ENCODE data around the gene PDZRN3. TPM values are rescaled to one million over a fixed set of nuclear protein-coding genes. Genes with fewer than 3 reads are reported as not detected.

Gene PDZRN3
- total and polyA plus RNA-seq, 2 donors (not counting 3 experiments of a cell fraction or from before 2014, with no cell fraction given) = not detected

- H3K9me3 ChIP-seq (replicated peaks; ENCODE audit: control insufficient read depth, insufficient read depth, low read length) = no peaks in the 10 kb centered on the region
- H3K36me3 ChIP-seq (ENCODE audit: control insufficient read depth in 2 of 2, extremely low read depth in 1 of 2, insufficient read depth in 2 of 2, low read length in 2 of 2) = no peaks in the 10 kb centered on the region
- no peak overlapping the region for H3K4me3 ChIP-seq (replicated peaks in 1 of 3; ENCODE audit: insufficient read depth in 1 of 3, low read depth in 1 of 3, low read length in 3 of 3)
- H2AFZ ChIP-seq (ENCODE audit: low read depth, low read length) = no peak overlapping the region
- no peaks in the 10 kb centered on the region for H4K20me1 ChIP-seq (replicated peaks; ENCODE audit: control insufficient read depth, extremely low read depth, insufficient read depth, low read length)
- DNase-seq (ENCODE audit: low read depth, low spot score) (no peak), FAIRE-seq (no peak)
- dilution Hi-C loops (cut with MboI; ENCODE audit: extremely low pct_ligation_motif_present, low sequenced_read_pairs) (no loop called here), intact Hi-C loops (cut with micrococcal nuclease) (no loop called here)
- H3K9ac ChIP-seq (replicated peaks; ENCODE audit: extremely low read depth, insufficient read depth, low read length) = no peak overlapping the region
- H3K27me3 ChIP-seq (ENCODE audit: control insufficient read depth in 2 of 2, insufficient read depth in 2 of 2, low read length in 2 of 2) = no peaks in the 10 kb centered on the region
- no peaks in the 10 kb centered on the region for H3K9me1 ChIP-seq (replicated peaks; ENCODE audit: control insufficient read depth, extremely low read depth, insufficient read depth, low read length)
- H3K4me2 ChIP-seq (ENCODE audit: insufficient read depth, low read length) = no peak overlapping the region
- ChIA-PET POLR2A (no interaction called here), CTCF (no interaction called here)
- no peak overlapping the region for H3K27ac ChIP-seq (ENCODE audit: insufficient read depth, low read depth, low read length)
- no peaks in the 10 kb centered on the region for H3K79me2 ChIP-seq (ENCODE audit: control insufficient read depth, insufficient read depth, low read length)
- no peaks in the 10 kb centered on the region for H3K4me1 ChIP-seq (ENCODE audit: control insufficient read depth, extremely low read depth, insufficient read depth, low read length)
- BruUV-seq (replicated peaks) = no TSS peak
- TF ChIP-seq CTCF (IDR thresholded peaks at IDR 0.05; ENCODE audit: extremely low read depth in 1 of 2, insufficient read depth in 1 of 2, low read depth in 1 of 2, low read length in 2 of 2) = no peak
- no peak for TF ChIP-seq FOS (IDR thresholded peaks at IDR 0.05; ENCODE audit: borderline replicate concordance, insufficient read depth, low read length)
- TF ChIP-seq GATA2 (IDR thresholded peaks at IDR 0.05; ENCODE audit: insufficient read depth, insufficient read length, low read depth, low read length) = no peak
Measured at GRCh38 chr3:73419942-73420341, 204.8 kb downstream of the PDZRN3 start.

GRCh38 chr3:73419179-73419803 lies 205.4 kb downstream of the PDZRN3 start:
- CTCF ChIA-PET = no interaction called here
- H3K4me1 ChIP-seq (ENCODE audit: control insufficient read depth, extremely low read depth, insufficient read depth, low read length) = no peaks in the 10 kb centered on the region

More at GRCh38 chr3:73419179-73419803, 205.4 kb downstream of the PDZRN3 start:
- no peaks in the 10 kb centered on the region for H4K20me1 ChIP-seq (replicated peaks; ENCODE audit: control insufficient read depth, extremely low read depth, insufficient read depth, low read length)
- no peaks in the 10 kb centered on the region for H3K27me3 ChIP-seq (ENCODE audit: control insufficient read depth in 2 of 2, insufficient read depth in 2 of 2, low read length in 2 of 2)
- no peak overlapping the region for H3K4me3 ChIP-seq (replicated peaks in 1 of 3; ENCODE audit: insufficient read depth in 1 of 3, low read depth in 1 of 3, low read length in 3 of 3)
- H3K36me3 ChIP-seq (ENCODE audit: control insufficient read depth in 2 of 2, extremely low read depth in 1 of 2, insufficient read depth in 2 of 2, low read length in 2 of 2) = no peaks in the 10 kb centered on the region
- no peak overlapping the region for H3K9ac ChIP-seq (replicated peaks; ENCODE audit: extremely low read depth, insufficient read depth, low read length)
- FAIRE-seq = no peak
- H3K27ac ChIP-seq (ENCODE audit: insufficient read depth, low read depth, low read length) = no peak overlapping the region
- TF ChIP-seq MAX (IDR thresholded peaks at IDR 0.05; ENCODE audit: insufficient read depth, insufficient read length) (no peak), FOS (IDR thresholded peaks at IDR 0.05; ENCODE audit: borderline replicate concordance, insufficient read depth, low read length) (no peak), CTCF (IDR thresholded peaks at IDR 0.05; ENCODE audit: extremely low read depth in 1 of 2, insufficient read depth in 1 of 2, low read depth in 1 of 2, low read length in 2 of 2) (no peak), JUN (IDR thresholded peaks at IDR 0.05; ENCODE audit: borderline replicate concordance, insufficient read depth, insufficient read length, low read depth) (no peak), EZH2 (IDR thresholded peaks at IDR 0.05; ENCODE audit: borderline replicate concordance, low read depth, low read length, severe bottlenecking) (no peak), POLR2A (IDR thresholded peaks at IDR 0.05; ENCODE audit: low read depth, low read length) (no peak), GATA2 (IDR thresholded peaks at IDR 0.05; ENCODE audit: insufficient read depth, insufficient read length, low read depth, low read length) (no peak), POLR2AphosphoS5 (IDR thresholded peaks at IDR 0.05; ENCODE audit: insufficient read depth, low read depth, low read length) (no peak), MYC (IDR thresholded peaks at IDR 0.05; ENCODE audit: low read depth, low read length) (no peak)
- POLR2A ChIA-PET = no interaction called here
- BruUV-seq (replicated peaks) = no TSS peak
- no peaks in the 10 kb centered on the region for H3K79me2 ChIP-seq (ENCODE audit: control insufficient read depth, insufficient read depth, low read length)
- dilution Hi-C loops (cut with MboI; ENCODE audit: extremely low pct_ligation_motif_present, low sequenced_read_pairs) (no loop called here), intact Hi-C loops (cut with micrococcal nuclease) (no loop called here)
- no peak for DNase-seq (ENCODE audit: low read depth, low spot score)
- H2AFZ ChIP-seq (ENCODE audit: low read depth, low read length) = no peak overlapping the region
- no peak overlapping the region for H3K4me2 ChIP-seq (ENCODE audit: insufficient read depth, low read length)
- no peaks in the 10 kb centered on the region for H3K9me3 ChIP-seq (replicated peaks; ENCODE audit: control insufficient read depth, insufficient read depth, low read length)
- no peaks in the 10 kb centered on the region for H3K9me1 ChIP-seq (replicated peaks; ENCODE audit: control insufficient read depth, extremely low read depth, insufficient read depth, low read length)
